Measurements from ENCODE around the gene KRTAP5-7. TPM values are rescaled to one million over a fixed set of nuclear protein-coding genes. Genes with fewer than 3 reads are reported as not detected.

KRTAP5-7 gene
- total RNA-seq, 1 experiment from 2014 or later = not detected

GRCh38 chr11:71495286-71496230 is 31.5 kb upstream of the KRTAP5-7 start:
- no peak for DNase-seq (ENCODE audit: low spot score)

GRCh38 chr11:71496421-71496820 is 30.6 kb upstream of the KRTAP5-7 start:
- DNase-seq (ENCODE audit: low spot score) = no peak

- no peak for DNase-seq (ENCODE audit: low spot score)
Measured at GRCh38 chr11:71498091-71498490, 29.0 kb upstream of the KRTAP5-7 start.

GRCh38 chr11:71499125-71499524 is 27.9 kb upstream of the KRTAP5-7 start:
- peak; percentile 86 for DNase-seq (ENCODE audit: low spot score)

- peak; percentile 92 for DNase-seq (ENCODE audit: low spot score)
Measured at GRCh38 chr11:71499546-71499945, 27.5 kb upstream of the KRTAP5-7 start.

- DNase-seq (ENCODE audit: low spot score) = peak; percentile 71
Measured at GRCh38 chr11:71500601-71501021, 26.5 kb upstream of the KRTAP5-7 start.

- no peak for DNase-seq (ENCODE audit: low spot score)
Measured at GRCh38 chr11:71501071-71501985, 25.7 kb upstream of the KRTAP5-7 start.

GRCh38 chr11:71502026-71502425 is 25.0 kb upstream of the KRTAP5-7 start:
- DNase-seq (ENCODE audit: low spot score) = no peak

- no peak for DNase-seq (ENCODE audit: low spot score)
Measured at GRCh38 chr11:71502871-71503435, 24.1 kb upstream of the KRTAP5-7 start.

- no peak for DNase-seq (ENCODE audit: low spot score)
Measured at GRCh38 chr11:71504531-71504930, 22.5 kb upstream of the KRTAP5-7 start.

GRCh38 chr11:71505001-71505400 is 22.1 kb upstream of the KRTAP5-7 start:
- DNase-seq (ENCODE audit: low spot score) = no peak

- no peak for DNase-seq (ENCODE audit: low spot score)
Measured at GRCh38 chr11:71505781-71506180, 21.3 kb upstream of the KRTAP5-7 start.

GRCh38 chr11:71507102-71507501 is 20.0 kb upstream of the KRTAP5-7 start:
- DNase-seq (ENCODE audit: low spot score) = no peak

GRCh38 chr11:71518506-71519471 is 8.3 kb upstream of the KRTAP5-7 start:
- no peak for DNase-seq (ENCODE audit: low spot score)

GRCh38 chr11:71519546-71519945 is 7.5 kb upstream of the KRTAP5-7 start:
- DNase-seq (ENCODE audit: low spot score) = no peak

GRCh38 chr11:71525188-71525937 is 1.7 kb upstream of the KRTAP5-7 start:
- DNase-seq (ENCODE audit: low spot score) = no peak

- DNase-seq (ENCODE audit: low spot score) = no peak
Measured at GRCh38 chr11:71525938-71526495, 1.1 kb upstream of the KRTAP5-7 start.

GRCh38 chr11:71527576-71528210 is 626 bp downstream of the KRTAP5-7 start:
- DNase-seq (ENCODE audit: low spot score) = no peak

- DNase-seq (ENCODE audit: low spot score) = no peak
Measured at GRCh38 chr11:71530602-71531001, 3.5 kb downstream of the KRTAP5-7 start.

Data from A172 (cell line).